Hair follicle dermal papilla cell (primary cell): ENCODE results near the gene DNAJC13. TPM values are rescaled to one million over a fixed set of nuclear protein-coding genes. Genes with fewer than 3 reads are reported as not detected.

ENCODE experiments used
- total RNA-seq: library from RNA; depleted of rRNA; stranded (reverse); fragments of >200 nt; gene quantifications from 2 replicates; pipeline ENCODE4 v1.2.3, GENCODE V29; 2012

DNAJC13 gene, protein sequence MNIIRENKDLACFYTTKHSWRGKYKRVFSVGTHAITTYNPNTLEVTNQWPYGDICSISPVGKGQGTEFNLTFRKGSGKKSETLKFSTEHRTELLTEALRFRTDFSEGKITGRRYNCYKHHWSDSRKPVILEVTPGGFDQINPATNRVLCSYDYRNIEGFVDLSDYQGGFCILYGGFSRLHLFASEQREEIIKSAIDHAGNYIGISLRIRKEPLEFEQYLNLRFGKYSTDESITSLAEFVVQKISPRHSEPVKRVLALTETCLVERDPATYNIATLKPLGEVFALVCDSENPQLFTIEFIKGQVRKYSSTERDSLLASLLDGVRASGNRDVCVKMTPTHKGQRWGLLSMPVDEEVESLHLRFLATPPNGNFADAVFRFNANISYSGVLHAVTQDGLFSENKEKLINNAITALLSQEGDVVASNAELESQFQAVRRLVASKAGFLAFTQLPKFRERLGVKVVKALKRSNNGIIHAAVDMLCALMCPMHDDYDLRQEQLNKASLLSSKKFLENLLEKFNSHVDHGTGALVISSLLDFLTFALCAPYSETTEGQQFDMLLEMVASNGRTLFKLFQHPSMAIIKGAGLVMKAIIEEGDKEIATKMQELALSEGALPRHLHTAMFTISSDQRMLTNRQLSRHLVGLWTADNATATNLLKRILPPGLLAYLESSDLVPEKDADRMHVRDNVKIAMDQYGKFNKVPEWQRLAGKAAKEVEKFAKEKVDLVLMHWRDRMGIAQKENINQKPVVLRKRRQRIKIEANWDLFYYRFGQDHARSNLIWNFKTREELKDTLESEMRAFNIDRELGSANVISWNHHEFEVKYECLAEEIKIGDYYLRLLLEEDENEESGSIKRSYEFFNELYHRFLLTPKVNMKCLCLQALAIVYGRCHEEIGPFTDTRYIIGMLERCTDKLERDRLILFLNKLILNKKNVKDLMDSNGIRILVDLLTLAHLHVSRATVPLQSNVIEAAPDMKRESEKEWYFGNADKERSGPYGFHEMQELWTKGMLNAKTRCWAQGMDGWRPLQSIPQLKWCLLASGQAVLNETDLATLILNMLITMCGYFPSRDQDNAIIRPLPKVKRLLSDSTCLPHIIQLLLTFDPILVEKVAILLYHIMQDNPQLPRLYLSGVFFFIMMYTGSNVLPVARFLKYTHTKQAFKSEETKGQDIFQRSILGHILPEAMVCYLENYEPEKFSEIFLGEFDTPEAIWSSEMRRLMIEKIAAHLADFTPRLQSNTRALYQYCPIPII (N-terminal part only)
- total RNA-seq, result 98.7 and 126 TPM in 2 replicates

DNA sequence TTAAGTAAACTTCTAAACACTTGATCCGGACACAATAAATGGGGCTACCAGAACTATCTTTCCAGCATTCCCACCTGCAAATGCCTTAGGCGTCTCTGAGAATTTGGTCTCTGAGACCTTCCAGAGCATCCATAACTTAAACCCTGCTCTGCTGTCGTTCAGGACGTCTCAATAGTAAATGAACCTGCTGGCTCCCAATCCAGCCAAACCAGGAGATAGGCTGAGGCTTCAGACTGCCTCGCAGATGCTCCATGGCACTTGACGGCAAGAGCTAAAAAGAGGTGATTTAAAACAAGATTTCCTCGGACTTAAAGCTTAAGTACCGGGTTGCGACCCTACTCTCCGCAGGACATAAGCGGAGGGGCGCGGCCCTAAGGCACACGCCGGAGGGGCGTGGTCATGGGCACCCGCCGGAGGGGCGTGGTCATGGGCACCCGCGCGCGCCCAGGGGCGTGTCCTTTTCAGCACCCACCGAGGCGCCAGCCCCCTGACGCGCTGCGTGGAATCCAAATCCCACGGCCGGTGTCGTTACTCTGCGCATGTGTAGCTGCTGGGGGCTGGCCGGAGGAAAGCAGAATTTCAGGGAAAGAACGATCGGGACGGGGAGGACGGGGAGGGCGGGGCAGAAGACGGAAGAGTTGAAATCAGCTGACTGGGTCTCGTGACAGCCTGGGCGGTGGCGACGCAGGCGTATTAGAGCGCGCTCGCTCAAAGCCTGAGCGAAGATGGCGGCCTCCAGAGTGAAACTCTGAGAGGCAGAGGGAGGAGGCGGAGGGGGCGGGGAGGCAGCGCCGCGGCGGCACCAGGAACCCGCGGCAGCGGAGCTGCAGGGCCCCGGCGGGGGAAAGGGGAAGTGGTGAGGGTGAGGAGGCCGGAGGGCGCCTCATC is at the start of gene DNAJC13:
TSS of gene DNAJC13 (plus strand) at position 696 of the 888 bp plus-strand sequence. CDS start 17,049 bp downstream, outside the sequence.

Other genes starting within 250 kb of the DNAJC13 start
- gene ACP3, start 100.1 kb upstream of the DNAJC13 start, total RNA-seq, result under 0.01 TPM in 2 replicates
- 86.3 and 170 TPM in 2 replicates for gene ACKR4, start 179.8 kb downstream of the DNAJC13 start, total RNA-seq
- gene ACAD11, start 242.3 kb downstream of the DNAJC13 start, total RNA-seq, result 140 and 228 TPM in 2 replicates
- gene UBA5, start 242.8 kb downstream of the DNAJC13 start, total RNA-seq, result 88.0 and 138 TPM in 2 replicates